OCI-LY7 (cell line): ENCODE results near the gene VDR. TPM values are rescaled to one million over a fixed set of nuclear protein-coding genes. Genes with fewer than 3 reads are reported as not detected.

Experiments
- BruUV-seq: library from RNA; stranded (reverse); fragments of 400-500 nt; replicated peaks from 2 replicates; lab custom pipeline; 2021; lab: Mats Ljungman, UMichigan
- CTCF ChIA-PET: fragments of 300-600 bp; sonication (Branson Sonifier 250); formaldehyde crosslinking; loops from one replicate; lab custom pipeline; 2022; ENCODE audit warnings: antibody characterized with exemption; ENCODE audit not compliant: unreplicated experiment; lab: Charles Lee
- POLR2A ChIA-PET: fragments of 300-600 bp; sonication (Branson Sonifier 250); formaldehyde crosslinking; loops from one replicate; lab custom pipeline; 2022; ENCODE audit warnings: antibody characterized with exemption; lab: Charles Lee
- DNase-seq: peaks from one replicate; pipeline ENCODE4 v3.0.0-alpha.2; 2015; ENCODE audit warnings: low spot score
- H2AFZ ChIP-seq: fragments of 200-600 bp; sonication (generic), shearing (Covaris generic); 2 replicates; pipeline ENCODE4 v1.6.1; 2014; ENCODE audit warnings: mild to moderate bottlenecking, antibody characterized with exemption, low read length, moderate library complexity
- H3K27ac ChIP-seq: fragments of 200-600 bp; sonication (generic); 2 replicates; pipeline ENCODE4 v1.5.1; 2014; ENCODE audit warnings: mixed run types, low read depth, mild to moderate bottlenecking, moderate library complexity, low read length, inconsistent platforms; ENCODE audit not compliant: poor library complexity, severe bottlenecking
- H3K36me3 ChIP-seq: fragments of 200-600 bp; sonication (generic); 2 replicates; pipeline ENCODE4 v1.6.1; 2014; ENCODE audit warnings: mild to moderate bottlenecking, antibody characterized with exemption, low read length, moderate library complexity, mixed read lengths; ENCODE audit not compliant: insufficient read depth
- H3K4me1 ChIP-seq: fragments of 200-600 bp; sonication (generic); 2 replicates; pipeline ENCODE4 v1.5.1; 2014; ENCODE audit warnings: mild to moderate bottlenecking, low read length; ENCODE audit not compliant: insufficient read depth, poor library complexity, severe bottlenecking
- H3K4me2 ChIP-seq: fragments of 200-600 bp; sonication (generic); 2 replicates; pipeline ENCODE4 v1.6.1; 2014; ENCODE audit warnings: mild to moderate bottlenecking, low read length
- H3K4me3 ChIP-seq: fragments of 200-600 bp; sonication (generic); 2 replicates; pipeline ENCODE4 v1.5.1; 2014; ENCODE audit warnings: mild to moderate bottlenecking, low read depth, low read length; ENCODE audit not compliant: poor library complexity, severe bottlenecking
- H3K79me2 ChIP-seq: fragments of 200-600 bp; sonication (generic); 2 replicates; pipeline ENCODE4 v1.6.1; 2016; ENCODE audit warnings: low read depth, mild to moderate bottlenecking, low read length, moderate library complexity, mixed read lengths; ENCODE audit not compliant: insufficient read depth
- H3K9me2 ChIP-seq: fragments of 200-600 bp; sonication (generic); 2 replicates; pipeline ENCODE4 v1.6.1; 2016; ENCODE audit warnings: mild to moderate bottlenecking, low read length, mixed read lengths; ENCODE audit not compliant: insufficient read depth
- H3K9me3 ChIP-seq: fragments of 200-600 bp; sonication (generic); 2 replicates; pipeline ENCODE4 v1.6.1; 2014; ENCODE audit warnings: mild to moderate bottlenecking, mixed run types, low read length, mixed read lengths
- H4K20me1 ChIP-seq: fragments of 200-600 bp; sonication (generic); 2 replicates; pipeline ENCODE4 v1.6.1; 2014; ENCODE audit warnings: mild to moderate bottlenecking, antibody characterized with exemption, low read length, moderate library complexity, mixed read lengths; ENCODE audit not compliant: insufficient read depth
- CTCF ChIP-seq: fragments of 200-600 bp; sonication (generic); conservative IDR thresholded peaks from 2 replicates; pipeline ENCODE4 v1.5.1; 2014; ENCODE audit warnings: mild to moderate bottlenecking, antibody characterized with exemption, low read length, moderate library complexity, mixed read lengths
- EZH2phosphoT487 ChIP-seq: fragments of 200-600 bp; sonication (generic); IDR thresholded peaks from 2 replicates; pipeline ENCODE4 v1.6.1; 2018; ENCODE audit warnings: low read depth, borderline replicate concordance, mild to moderate bottlenecking, mixed run types, antibody characterized with exemption, low read length, moderate library complexity, mixed read lengths
- intact Hi-C: fragments of 100-400 bp; cut with micrococcal nuclease; formaldehyde crosslinking; loops from one replicate; pipeline ENCODE4 v1.10.0; 2022; ENCODE audit not compliant: unreplicated experiment
- total RNA-seq, 2 experiments: library from RNA; depleted of rRNA in 1 of 2; stranded (reverse); fragments of >200 nt in 1 of 2; shearing (Covaris generic) in 1 of 2; gene quantifications; 2 replicates each; pipeline ENCODE4 v1.2.3, GENCODE V29; 2014 to 2022

Gene VDR
- total RNA-seq, 2 experiments from 2014 or later: 1.9 to 5.4 TPM

- Histone ChIP-seq H3K36me3 (no peaks in the 10 kb centered on the region), H2AFZ (no peak overlapping the region), H3K9me3 (no peaks in the 10 kb centered on the region), H3K4me3 (no peak overlapping the region), H3K27ac (no peak overlapping the region), H3K4me2 (no peak overlapping the region), H3K4me1 (peaks cover 70% of the 10 kb centered on the region), H3K79me2 (peaks cover 19% of the 10 kb centered on the region), H3K9me2 (no peaks in the 10 kb centered on the region), H4K20me1 (0 out of 2 replicates have a peak, but pooled peaks cover 3% of the 10 kb centered on the region)
- no peak for TF ChIP-seq CTCF
- TF ChIP-seq EZH2phosphoT487: no peak
- BruUV-seq: no TSS peak
- ChIA-PET CTCF (interaction anchor here (1.3 to 1.5 kb wide), 2 partner anchors 11 to 13 kb away, joined by 5 to 10 read pairs; no protein-coding TSS in a partner anchor), POLR2A (interaction anchor here (1.1 to 7.9 kb wide), 4 partner anchors 9 to 16 kb away, joined by 3 to 239 read pairs (median 7); no protein-coding TSS in a partner anchor)
- intact Hi-C loops: no loop called here
- no peak for DNase-seq
Observed at GRCh38 chr12:47822401-47822800, 82.4 kb downstream of the VDR start.

- H3K9me2 ChIP-seq: no peaks in the 10 kb centered on the region
- H3K27ac ChIP-seq: no peak overlapping the region
- peaks cover 72% of the 10 kb centered on the region for H3K4me1 ChIP-seq
- TF ChIP-seq CTCF: no peak
- TF ChIP-seq EZH2phosphoT487: no peak
- intact Hi-C loops: no loop called here
- POLR2A ChIA-PET: interaction anchor here (0.6 to 7.9 kb wide), 5 partner anchors 11 to 113 kb away, joined by 3 to 239 read pairs (median 3); no protein-coding TSS in a partner anchor
- no peak overlapping the region for H3K4me3 ChIP-seq
- CTCF ChIA-PET: interaction anchor here (1.0 to 5.5 kb wide), 2 partner anchors 12 to 14 kb away, joined by 3 to 85 read pairs; no protein-coding TSS in a partner anchor
- H3K36me3 ChIP-seq: no peaks in the 10 kb centered on the region
- H3K9me3 ChIP-seq: no peaks in the 10 kb centered on the region
- no peak for DNase-seq
- peaks cover 30% of the 10 kb centered on the region for H3K79me2 ChIP-seq
- 0 out of 2 replicates have a peak, but pooled peaks cover 3% of the 10 kb centered on the region for H4K20me1 ChIP-seq
- no peak overlapping the region for H2AFZ ChIP-seq
- no TSS peak for BruUV-seq
- no peak overlapping the region for H3K4me2 ChIP-seq
Observed at GRCh38 chr12:47821346-47821706, 83.5 kb downstream of the VDR start.

GRCh38 chr12:47820631-47821345 is 84.0 kb downstream of the VDR start:
- no peaks in the 10 kb centered on the region for H3K36me3 ChIP-seq
- no peaks in the 10 kb centered on the region for H3K9me2 ChIP-seq
- peaks cover 72% of the 10 kb centered on the region for H3K4me1 ChIP-seq
- peak overlapping the region; percentile 96 for H3K27ac ChIP-seq
- H3K4me3 ChIP-seq: peak overlapping the region; percentile 83
- TF ChIP-seq EZH2phosphoT487 (no peak), CTCF (no peak)
- intact Hi-C loops: no loop called here
- CTCF ChIA-PET: interaction anchor here (1.0 to 5.5 kb wide), 2 partner anchors 13 kb away, joined by 3 to 85 read pairs; no protein-coding TSS in a partner anchor
- H3K79me2 ChIP-seq: peaks cover 35% of the 10 kb centered on the region
- no TSS peak for BruUV-seq
- H3K4me2 ChIP-seq: peak overlapping the region; percentile 98
- POLR2A ChIA-PET: interaction anchor here (0.6 to 7.9 kb wide), 6 partner anchors 10 to 113 kb away, joined by 3 to 239 read pairs (median 4); no protein-coding TSS in a partner anchor
- 0 out of 2 replicates have a peak, but pooled peaks cover 3% of the 10 kb centered on the region for H4K20me1 ChIP-seq
- H2AFZ ChIP-seq: peak overlapping the region; percentile 82; the same call in 1 of the 2 replicates
- DNase-seq: no peak
- no peaks in the 10 kb centered on the region for H3K9me3 ChIP-seq
